Measurements from ENCODE around the gene SORCS2.

SORCS2 gene

GRCh38 chr4:7486101-7486500, 293.8 kb downstream of the SORCS2 start:
- no peak overlapping the region for H3K27ac ChIP-seq
- TF ChIP-seq, protein P1, sequence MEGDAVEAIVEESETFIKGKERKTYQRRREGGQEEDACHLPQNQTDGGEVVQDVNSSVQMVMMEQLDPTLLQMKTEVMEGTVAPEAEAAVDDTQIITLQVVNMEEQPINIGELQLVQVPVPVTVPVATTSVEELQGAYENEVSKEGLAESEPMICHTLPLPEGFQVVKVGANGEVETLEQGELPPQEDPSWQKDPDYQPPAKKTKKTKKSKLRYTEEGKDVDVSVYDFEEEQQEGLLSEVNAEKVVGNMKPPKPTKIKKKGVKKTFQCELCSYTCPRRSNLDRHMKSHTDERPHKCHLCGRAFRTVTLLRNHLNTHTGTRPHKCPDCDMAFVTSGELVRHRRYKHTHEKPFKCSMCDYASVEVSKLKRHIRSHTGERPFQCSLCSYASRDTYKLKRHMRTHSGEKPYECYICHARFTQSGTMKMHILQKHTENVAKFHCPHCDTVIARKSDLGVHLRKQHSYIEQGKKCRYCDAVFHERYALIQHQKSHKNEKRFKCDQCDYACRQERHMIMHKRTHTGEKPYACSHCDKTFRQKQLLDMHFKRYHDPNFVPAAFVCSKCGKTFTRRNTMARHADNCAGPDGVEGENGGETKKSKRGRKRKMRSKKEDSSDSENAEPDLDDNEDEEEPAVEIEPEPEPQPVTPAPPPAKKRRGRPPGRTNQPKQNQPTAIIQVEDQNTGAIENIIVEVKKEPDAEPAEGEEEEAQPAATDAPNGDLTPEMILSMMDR (conservative IDR thresholded peaks at IDR 0.05), result no peak

GRCh38 chr4:7487502-7487901, 295.2 kb downstream of the SORCS2 start:
- TF ChIP-seq, protein P1 (conservative IDR thresholded peaks at IDR 0.05), result no peak
- H3K27ac ChIP-seq, result no peak overlapping the region

DNA sequence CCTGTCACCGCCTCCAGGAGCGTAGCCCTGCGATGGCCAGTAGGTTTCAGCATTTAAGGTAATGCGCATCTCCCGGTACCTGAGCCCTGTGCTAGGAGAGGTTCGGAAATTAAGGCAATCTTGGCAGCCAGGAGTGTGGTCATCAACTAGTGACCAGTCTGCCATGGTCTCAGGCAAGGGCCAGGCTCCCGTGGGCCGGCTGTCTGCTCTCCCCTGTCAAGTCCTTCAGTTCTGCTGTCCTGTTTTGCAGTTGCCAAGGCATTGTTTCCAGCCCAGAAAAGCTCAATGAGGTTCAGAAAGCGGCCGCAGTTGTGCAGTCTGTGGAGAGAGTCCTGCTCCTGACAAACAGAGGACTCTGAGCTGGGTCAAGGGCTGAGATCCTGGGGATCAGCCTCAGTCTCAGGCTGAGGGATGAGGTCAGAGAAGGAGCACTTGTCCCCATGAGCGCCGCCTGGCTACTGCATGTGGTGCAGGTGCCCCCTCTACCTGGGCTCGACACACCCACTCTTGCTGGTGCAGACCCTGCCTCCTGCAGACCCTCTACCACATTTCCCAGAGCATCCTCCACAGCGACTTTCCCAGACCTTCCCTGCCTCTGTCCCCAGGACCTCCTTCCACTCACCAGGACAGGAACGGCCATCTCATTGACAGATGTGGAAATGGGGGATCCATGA, 295.8 kb downstream of the SORCS2 start:
- TF ChIP-seq, protein P1 (conservative IDR thresholded peaks at IDR 0.05), result no peak
- H3K27ac ChIP-seq, result no peak overlapping the region

DNA sequence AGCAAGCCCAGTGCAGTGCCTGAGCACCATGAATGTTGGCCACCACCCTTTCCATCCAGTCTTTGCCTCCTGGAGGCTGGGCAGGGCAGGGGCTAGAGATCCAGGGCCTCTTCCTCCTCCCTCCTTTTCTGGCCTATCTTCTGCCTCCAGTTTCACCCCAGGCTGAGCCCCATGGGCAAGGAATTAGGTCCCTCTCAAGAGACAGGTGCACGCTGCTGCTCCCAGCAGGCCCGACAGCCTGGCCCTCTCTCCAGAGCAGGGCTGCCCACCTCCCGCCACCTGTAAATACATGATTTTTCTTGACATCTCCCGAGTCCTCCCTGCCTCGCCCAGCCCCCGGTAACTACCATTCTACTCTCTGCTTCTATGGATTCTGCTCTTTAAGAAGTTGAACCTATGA, 299.6 kb downstream of the SORCS2 start:
- no peak overlapping the region for H3K27ac ChIP-seq
- TF ChIP-seq, protein P1 (conservative IDR thresholded peaks at IDR 0.05), result no peak

GRCh38 chr4:7498446-7499200, 306.3 kb downstream of the SORCS2 start:
- TF ChIP-seq, protein P1 (conservative IDR thresholded peaks at IDR 0.05), result no peak
- H3K27ac ChIP-seq, result no peak overlapping the region

GRCh38 chr4:7499661-7500060, 307.3 kb downstream of the SORCS2 start:
- TF ChIP-seq, protein P1 (conservative IDR thresholded peaks at IDR 0.05), result no peak
- no peak overlapping the region for H3K27ac ChIP-seq

DNA sequence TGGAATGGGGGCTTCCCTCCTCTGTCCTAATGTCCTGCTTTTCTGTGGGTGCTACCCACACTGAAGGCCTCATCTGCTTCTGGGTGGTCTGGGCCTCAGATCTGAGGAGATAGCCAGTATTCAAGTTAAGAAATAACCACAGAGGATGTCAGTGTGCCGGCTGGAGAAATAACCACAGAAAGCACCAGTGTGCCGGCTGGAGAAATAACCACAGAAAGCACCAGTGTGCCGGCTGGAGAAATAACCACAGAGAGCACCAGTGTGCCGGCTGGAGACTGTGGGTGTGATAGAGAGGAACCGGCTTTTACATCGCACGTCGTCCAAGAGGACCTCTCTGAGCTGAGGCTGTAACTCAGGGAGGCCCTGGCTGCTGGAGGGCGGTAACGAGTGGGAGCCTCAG, 308.1 kb downstream of the SORCS2 start:
- TF ChIP-seq, protein P1 (conservative IDR thresholded peaks at IDR 0.05), result no peak
- no peak overlapping the region for H3K27ac ChIP-seq
